NCI-H1694 (cell line): ENCODE data around the gene NPAS3.
"Not testable (repeated sequence)": the region's sequence is repeated elsewhere in the genome, so short reads cannot be mapped to it uniquely, and the experiment has no call there.

ENCODE experiments used
- DNase-seq: peaks from one replicate; lab custom pipeline; 2025; lab: John Stamatoyannopoulos, UW

The NPAS3 gene

GRCh38 chr14:33073023-33073422 is 134.3 kb downstream of the NPAS3 start:
- no peak for DNase-seq

- DNase-seq = no peak
Observed at GRCh38 chr14:33081259-33081658, 142.6 kb downstream of the NPAS3 start.

GRCh38 chr14:33085799-33086198 is 147.1 kb downstream of the NPAS3 start:
- DNase-seq = no peak

GRCh38 chr14:33088274-33088673 is 149.6 kb downstream of the NPAS3 start:
- not testable (repeated sequence) for DNase-seq

GRCh38 chr14:33098016-33098415 is 159.3 kb downstream of the NPAS3 start:
- DNase-seq = no peak

GRCh38 chr14:33103489-33103888 is 164.8 kb downstream of the NPAS3 start:
- DNase-seq = no peak

- no peak for DNase-seq
Observed at GRCh38 chr14:33103966-33104365, 165.3 kb downstream of the NPAS3 start.

- DNase-seq = no peak
Observed at GRCh38 chr14:33110737-33111443, 172.2 kb downstream of the NPAS3 start.

GRCh38 chr14:33114331-33114730 is 175.7 kb downstream of the NPAS3 start:
- no peak for DNase-seq

- peak; percentile 78 for DNase-seq
Observed at GRCh38 chr14:33118668-33119067, 180.0 kb downstream of the NPAS3 start.

GRCh38 chr14:33120341-33120740 is 181.7 kb downstream of the NPAS3 start:
- peak; percentile 0 for DNase-seq

GRCh38 chr14:33120966-33121365 is 182.3 kb downstream of the NPAS3 start:
- DNase-seq = no peak

GRCh38 chr14:33123281-33123680 is 184.6 kb downstream of the NPAS3 start:
- no peak for DNase-seq

- DNase-seq = no peak
Observed at GRCh38 chr14:33126433-33126832, 187.8 kb downstream of the NPAS3 start.

GRCh38 chr14:33127531-33127930 is 188.9 kb downstream of the NPAS3 start:
- no peak for DNase-seq

GRCh38 chr14:33131801-33132200 is 193.1 kb downstream of the NPAS3 start:
- DNase-seq = no peak

- DNase-seq = no peak
Observed at GRCh38 chr14:33134162-33134561, 195.5 kb downstream of the NPAS3 start.

- no peak for DNase-seq
Observed at GRCh38 chr14:33134975-33135374, 196.3 kb downstream of the NPAS3 start.

GRCh38 chr14:33150666-33151428 is 212.2 kb downstream of the NPAS3 start:
- DNase-seq = no peak

- DNase-seq = no peak
Observed at GRCh38 chr14:33163109-33163508, 224.4 kb downstream of the NPAS3 start.

- no peak for DNase-seq
Observed at GRCh38 chr14:33163600-33163999, 224.9 kb downstream of the NPAS3 start.

- no peak for DNase-seq
Observed at GRCh38 chr14:33165144-33165925, 226.7 kb downstream of the NPAS3 start.

- no peak for DNase-seq
Observed at GRCh38 chr14:33165926-33166289, 227.2 kb downstream of the NPAS3 start.
